ENCODE data around the gene TPP1.

TPP1 gene

GRCh38 chr11:6619004-6619745 lies at the start of gene TPP1:
TSS of gene TPP1 (minus strand) at chr11:6619422. CDS start at chr11:6619400, 22 bp downstream.
- DNase-seq (ENCODE audit: low read depth): peak; percentile 87

- DNase-seq (ENCODE audit: low read depth): peak; percentile 16
These were observed 48.6 kb upstream of the TPP1 start for GRCh38 chr11:6667733-6668374.

DNA sequence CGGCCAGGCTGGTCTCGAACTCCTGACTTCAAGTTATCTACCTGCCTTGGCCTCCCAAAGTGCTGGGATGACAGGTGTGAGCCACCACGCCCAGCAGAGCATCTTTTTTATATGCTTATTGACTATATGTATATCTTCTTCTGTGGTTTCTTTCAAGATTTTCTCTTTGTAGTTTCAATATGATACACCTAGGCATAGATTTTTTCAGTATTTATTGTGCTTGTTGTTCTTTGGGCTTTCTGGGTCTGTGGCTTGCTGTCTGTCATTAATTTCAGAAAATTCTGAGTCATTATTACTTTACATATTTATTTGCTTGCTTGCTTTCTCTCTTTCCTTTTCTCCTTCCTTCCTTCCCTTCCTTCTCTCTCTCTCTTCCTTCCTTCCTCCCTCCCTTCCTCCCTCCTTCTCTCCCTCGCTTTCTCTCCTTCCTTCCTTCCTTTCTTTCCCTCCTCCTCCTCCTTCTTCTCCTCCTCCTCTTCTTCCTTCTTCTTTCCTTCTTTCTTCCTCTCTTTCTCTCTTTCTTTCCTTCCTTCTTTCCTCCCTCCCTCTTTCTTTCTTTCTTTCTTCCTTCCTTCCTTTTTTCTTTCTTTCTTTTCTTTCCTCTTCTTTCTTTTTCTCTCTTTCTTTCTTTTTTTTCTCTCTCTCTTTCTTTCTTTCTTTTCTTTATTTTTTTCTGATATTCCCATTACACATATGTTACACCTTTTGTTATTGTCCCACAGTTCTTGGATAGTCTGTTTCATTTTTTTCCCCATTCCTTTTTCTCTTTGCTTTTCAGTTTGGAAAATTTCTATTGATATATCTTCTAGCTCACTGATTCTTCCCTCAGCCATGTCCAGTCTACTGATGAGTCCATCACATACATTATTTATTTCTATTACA lies 47.3 kb upstream of the TPP1 start:
- no peak for DNase-seq (ENCODE audit: low read depth)

GRCh38 chr11:6664551-6664950 lies 45.3 kb upstream of the TPP1 start:
- no peak for DNase-seq (ENCODE audit: low read depth)

GRCh38 chr11:6663794-6664469 lies 44.7 kb upstream of the TPP1 start:
- DNase-seq (ENCODE audit: low read depth): no peak

DNA sequence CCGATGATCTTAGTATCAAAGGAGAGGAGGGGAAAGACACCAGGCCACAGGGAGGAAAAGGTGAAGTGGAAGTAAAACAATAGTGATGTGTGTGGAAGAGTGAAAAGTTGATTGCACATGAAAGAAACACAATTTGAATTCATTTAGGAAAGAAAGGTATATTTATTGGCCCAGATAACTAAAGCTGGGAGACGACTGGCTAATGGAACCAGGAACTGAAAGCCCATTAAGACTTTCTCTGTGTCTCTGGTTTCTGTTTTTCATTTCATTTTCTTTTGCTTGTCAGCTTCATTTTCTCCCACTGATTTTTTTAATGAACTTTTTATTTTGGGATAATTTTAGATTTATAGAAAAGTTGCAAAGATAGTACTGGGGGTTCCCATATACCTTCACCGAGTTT lies 41.5 kb upstream of the TPP1 start:
- DNase-seq (ENCODE audit: low read depth): no peak

DNA sequence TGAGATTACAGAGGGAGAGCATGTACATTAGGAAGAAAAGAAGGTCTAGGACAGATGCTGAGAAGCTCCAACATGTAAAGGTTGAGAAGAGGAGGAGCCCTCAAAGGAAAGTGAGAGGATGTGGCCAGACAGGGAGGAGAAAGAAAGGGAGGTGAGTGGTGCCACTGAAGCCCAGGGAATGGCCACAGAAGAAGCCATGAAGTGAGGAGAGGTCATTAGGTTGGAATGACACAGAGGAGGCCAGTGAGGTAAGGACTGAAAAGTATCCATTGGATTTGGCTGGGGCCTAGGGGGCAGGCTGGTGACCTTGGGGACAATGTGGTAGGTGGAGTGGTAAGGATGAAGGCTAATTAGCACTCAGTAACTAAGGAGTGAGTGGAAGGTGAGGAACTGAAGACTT lies 39.4 kb upstream of the TPP1 start:
- DNase-seq (ENCODE audit: low read depth): no peak

- DNase-seq (ENCODE audit: low read depth): no peak
These were observed 38.1 kb upstream of the TPP1 start for GRCh38 chr11:6657346-6657745.

GRCh38 chr11:6656936-6657335 lies 37.7 kb upstream of the TPP1 start:
- no peak for DNase-seq (ENCODE audit: low read depth)

DNA sequence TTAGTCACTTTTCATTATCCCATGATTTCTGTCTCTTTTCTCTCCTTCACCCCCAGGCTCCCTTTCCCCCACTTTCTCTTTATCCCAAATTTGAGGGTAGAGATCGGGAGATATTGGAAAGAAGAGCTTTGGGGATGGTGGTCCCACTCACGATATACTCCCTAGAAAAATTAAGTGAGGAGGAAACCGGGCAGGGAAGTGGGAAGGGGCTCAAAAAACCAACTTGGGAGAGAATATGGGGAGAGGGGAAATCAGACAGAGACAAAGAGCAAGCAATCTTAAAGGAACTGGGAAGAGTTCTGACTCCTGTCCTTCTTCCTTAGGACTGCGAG lies 37.3 kb upstream of the TPP1 start:
- no peak for DNase-seq (ENCODE audit: low read depth)

DNA sequence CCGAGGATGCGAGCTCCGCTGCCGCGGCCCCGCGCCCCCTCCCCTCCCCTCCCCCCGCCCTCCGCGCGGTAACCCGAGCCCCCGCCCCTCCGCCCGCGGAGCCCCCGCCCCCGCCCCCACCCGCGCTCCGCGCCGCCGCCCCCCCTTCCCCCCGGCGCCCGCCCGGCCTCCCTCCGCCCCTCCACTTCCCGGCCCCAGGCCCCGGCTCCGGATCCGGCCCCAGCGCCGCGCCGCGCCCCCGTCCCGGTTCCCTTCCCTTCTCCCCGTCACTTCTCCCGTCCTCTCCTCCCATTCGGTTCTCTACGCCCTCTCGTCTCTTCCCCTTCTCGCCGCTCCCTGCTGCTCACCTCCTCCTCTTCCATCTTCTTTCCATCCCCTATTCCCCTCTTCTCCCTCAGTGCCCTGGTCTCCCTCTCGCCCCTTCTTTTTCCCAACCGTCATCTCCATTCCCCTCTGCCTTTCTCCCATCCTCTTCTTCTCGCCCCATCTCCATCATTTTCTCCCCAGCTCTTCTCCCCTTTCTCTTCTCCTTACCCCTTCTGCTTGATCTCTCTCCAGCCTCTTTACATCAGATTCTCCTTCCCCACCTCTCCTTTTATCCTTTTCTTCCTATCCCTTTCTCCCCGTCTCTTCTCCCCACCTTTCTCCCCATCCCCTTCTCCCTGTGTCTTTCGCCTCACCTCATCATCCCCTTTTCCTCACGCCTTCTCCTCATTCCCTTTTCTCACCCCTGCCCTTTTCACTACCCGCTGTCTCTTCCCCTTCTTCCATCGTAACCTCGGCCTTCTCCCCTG lies 36.8 kb upstream of the TPP1 start, which contains the start of gene DCHS1:
DCHS1 (minus strand) TSS at position 20 of the 794 bp plus-strand sequence. CDS start 14,196 bp downstream, outside the sequence.
- no peak for DNase-seq (ENCODE audit: low read depth)

DNA sequence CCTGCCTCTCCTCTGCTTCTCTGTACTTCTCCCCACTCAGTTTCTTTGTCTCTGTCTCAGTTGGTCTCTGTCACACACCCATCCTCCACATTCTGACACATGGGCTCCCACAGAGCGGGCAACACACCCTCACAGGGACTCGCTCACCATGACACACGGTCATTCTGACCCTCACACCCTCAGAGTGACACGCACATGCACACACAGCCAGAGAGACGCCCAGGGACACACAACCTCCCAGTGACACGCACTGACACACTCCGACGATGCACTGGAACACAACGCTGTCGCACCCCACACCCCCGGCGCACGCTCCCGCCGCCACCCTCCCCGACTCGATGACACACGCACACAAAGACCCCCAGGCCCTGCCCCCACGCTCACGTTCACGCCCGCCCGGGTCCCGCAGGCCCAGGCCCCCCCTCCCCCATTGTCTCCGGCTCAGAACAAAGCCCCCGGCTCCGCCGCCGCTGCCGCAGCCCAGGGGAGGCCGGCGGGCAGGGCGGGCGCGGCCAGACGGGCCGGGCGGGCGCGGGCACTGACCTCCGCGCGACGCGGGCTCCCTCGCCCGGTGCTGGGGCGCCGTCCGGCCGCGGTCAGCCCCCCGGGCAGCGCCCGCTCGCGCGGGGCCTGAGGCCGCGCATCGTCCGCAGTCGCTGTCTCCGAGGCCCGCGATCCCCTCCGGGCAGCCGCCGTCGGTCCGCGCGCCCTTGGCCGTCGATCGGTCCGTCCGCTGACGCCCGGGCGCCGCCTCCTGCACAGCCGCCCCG lies 36.0 kb upstream of the TPP1 start:
- DNase-seq (ENCODE audit: low read depth): no peak

- DNase-seq (ENCODE audit: low read depth): no peak
These were observed 35.2 kb upstream of the TPP1 start for GRCh38 chr11:6654281-6655019.

DNA sequence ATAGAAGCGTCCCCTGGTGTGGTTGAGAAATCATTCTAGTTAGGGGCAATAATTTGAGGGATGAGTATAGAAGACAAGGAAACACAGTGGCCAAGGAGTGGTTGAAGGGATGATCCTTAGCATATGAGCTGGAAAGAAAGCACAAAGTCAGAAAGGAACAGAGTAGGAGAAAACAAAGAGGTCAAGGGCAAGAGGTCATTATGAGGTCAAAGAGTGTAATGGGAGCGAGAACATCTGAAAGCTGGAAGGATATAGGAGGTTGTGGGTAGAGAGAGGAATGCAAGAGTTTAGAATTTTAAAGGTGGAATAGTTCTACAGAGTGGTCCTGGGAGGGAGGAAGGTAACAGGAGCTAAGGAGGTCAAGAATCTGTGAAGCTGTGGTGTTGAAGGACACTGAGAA lies 34.4 kb upstream of the TPP1 start:
- no peak for DNase-seq (ENCODE audit: low read depth)

DNA sequence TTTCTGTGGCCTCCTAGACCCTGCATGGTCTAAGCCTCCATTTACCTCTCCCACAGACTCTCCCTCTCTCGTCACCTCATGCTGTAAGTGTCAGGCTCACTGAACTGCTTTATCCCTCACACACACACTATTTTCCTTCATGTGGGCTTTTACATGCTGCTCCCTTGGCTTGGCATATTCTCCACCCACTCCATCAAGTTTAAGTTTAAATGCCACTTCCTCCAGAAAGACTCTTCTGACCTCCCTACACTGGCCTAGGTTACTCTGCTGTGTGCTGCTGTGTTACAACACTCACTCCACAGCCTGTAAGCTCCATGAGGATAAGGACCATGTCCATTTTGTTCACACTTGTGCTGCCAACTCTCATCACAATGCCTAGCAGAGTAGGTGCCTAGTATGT lies 33.9 kb upstream of the TPP1 start:
- DNase-seq (ENCODE audit: low read depth): no peak

DNA sequence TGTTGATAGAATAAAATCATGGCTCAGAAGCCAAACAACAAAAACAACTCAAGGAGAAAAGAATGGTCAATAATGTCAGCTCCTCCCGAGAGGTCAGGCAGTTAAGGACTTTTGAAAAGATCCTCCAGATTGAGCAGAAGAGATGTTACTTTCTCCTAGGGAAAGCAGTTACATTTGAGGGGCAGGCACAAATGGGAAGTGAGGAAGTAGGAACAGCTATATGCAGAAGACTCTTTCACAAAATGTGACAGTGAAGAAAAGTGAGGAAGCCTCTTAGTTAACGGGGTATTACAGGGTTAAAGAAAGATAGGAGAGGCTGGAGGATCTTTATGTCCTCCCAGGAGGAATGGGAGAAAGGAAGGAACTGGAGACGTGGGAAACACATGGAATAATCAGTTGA lies 33.0 kb upstream of the TPP1 start:
- no peak for DNase-seq (ENCODE audit: low read depth)

- no peak for DNase-seq (ENCODE audit: low read depth)
These were observed 31.8 kb upstream of the TPP1 start for GRCh38 chr11:6650980-6651379.

GRCh38 chr11:6650104-6650503 lies 30.9 kb upstream of the TPP1 start:
- no peak for DNase-seq (ENCODE audit: low read depth)

DNA sequence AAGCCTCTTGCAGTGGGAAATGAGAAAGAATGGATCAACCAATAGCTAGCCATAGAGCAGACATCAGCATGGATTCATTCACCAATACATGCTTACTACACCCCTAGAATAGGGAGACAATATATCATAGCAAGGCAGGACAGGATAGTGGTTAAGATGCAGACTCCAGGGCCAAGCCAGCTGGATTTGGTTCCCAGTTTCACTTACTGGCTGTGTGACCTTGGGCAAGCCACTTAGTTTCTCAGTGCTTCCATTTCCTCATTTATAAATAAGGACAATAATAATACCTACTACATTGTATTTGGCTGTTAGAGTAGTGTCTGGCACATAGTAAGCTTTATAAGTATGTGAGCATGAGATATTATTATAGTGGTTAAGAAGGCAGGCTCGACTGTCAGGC lies 29.3 kb upstream of the TPP1 start:
- DNase-seq (ENCODE audit: low read depth): no peak

GRCh38 chr11:6647836-6648235 lies 28.6 kb upstream of the TPP1 start:
- DNase-seq (ENCODE audit: low read depth): no peak
